Endothelial cell of umbilical vein (primary cell): ENCODE measurements around the gene MAN1A2.

Experiments used
- EZH2 ChIP-seq: IDR thresholded peaks from 2 replicates; pipeline ENCODE4 v1.6.1; 2012; ENCODE audit warnings: borderline replicate concordance, low read depth, mild to moderate bottlenecking, moderate library complexity, low read length, inconsistent platforms; ENCODE audit not compliant: severe bottlenecking
- GATA2 ChIP-seq: IDR thresholded peaks from 2 replicates; pipeline ENCODE4 v1.7.0; 2011; ENCODE audit warnings: low read depth, mild to moderate bottlenecking, moderate library complexity, mixed read lengths, low read length; ENCODE audit not compliant: insufficient read length, insufficient read depth
- JUN ChIP-seq: IDR thresholded peaks from 2 replicates; pipeline ENCODE4 v1.6.1; 2011; ENCODE audit warnings: borderline replicate concordance, low read depth; ENCODE audit not compliant: insufficient read length, insufficient read depth
- MYC ChIP-seq: IDR thresholded peaks from one replicate; pipeline ENCODE4 v1.6.1; 2011; ENCODE audit warnings: mild to moderate bottlenecking, low read depth, low read length
- POLR2A ChIP-seq: IDR thresholded peaks from 2 replicates; pipeline ENCODE4 v1.6.1; 2012; ENCODE audit warnings: low read depth, mild to moderate bottlenecking, control low read depth, low read length
- POLR2AphosphoS5 ChIP-seq: IDR thresholded peaks from 2 replicates; pipeline ENCODE4 v1.6.1; 2012; ENCODE audit warnings: low read depth, mild to moderate bottlenecking, control low read depth, low read length, moderate library complexity; ENCODE audit not compliant: insufficient read depth
- TF ChIP-seq, protein P1 (sequence below), 2 donors: IDR thresholded peaks; 1 replicate in 1 of 2; 2 replicates in 1 of 2; pipeline ENCODE4 v1.5.1; 2011; ENCODE audit warnings: low read length in 2 of 2, mild to moderate bottlenecking in 2 of 2, moderate library complexity in 2 of 2, control low read depth in 1 of 2, inconsistent platforms in 1 of 2, low read depth in 1 of 2; ENCODE audit not compliant: insufficient read depth in 1 of 2; ENCODE audit errors: extremely low read depth in 1 of 2
- TF ChIP-seq, protein P2 (sequence below): IDR thresholded peaks from 2 replicates; pipeline ENCODE4 v1.6.1; 2011; ENCODE audit not compliant: insufficient read depth, insufficient read length

DNA sequence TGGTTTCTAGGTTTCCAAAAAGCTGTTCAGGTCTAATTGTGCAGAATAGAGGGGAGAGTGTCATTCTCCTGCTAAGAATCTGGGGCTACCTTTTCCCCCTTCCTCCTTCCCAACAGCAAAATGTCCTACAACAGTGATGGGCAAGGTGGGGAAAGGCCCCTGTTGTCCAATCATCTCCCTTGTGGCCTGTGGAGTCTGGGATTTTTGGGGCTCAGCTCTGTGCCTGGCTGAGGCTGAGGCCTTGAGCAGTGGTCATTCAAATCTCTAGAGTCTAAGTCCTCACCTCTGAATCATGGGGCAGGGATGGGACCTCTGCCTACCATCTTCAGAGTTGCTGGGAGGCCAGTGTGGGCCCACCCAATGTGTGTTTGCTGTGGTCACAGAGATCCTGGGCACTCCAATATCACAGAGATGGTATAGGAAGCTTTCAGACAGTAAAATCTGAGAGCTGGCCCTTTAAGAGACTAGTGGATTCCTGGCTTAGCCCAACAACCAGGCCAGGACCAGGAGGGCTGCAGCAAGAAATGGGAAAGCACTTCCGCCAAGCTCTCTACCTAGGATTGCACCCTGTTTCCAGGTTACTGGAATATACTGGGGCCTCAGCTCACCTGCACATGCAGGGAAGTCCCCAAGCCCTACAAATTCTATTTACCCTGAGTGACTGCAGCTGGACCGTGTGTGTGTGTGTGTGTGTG lies 210.1 kb downstream of the MAN1A2 start:
- TF ChIP-seq EZH2, result no peak
- TF ChIP-seq, protein P1, sequence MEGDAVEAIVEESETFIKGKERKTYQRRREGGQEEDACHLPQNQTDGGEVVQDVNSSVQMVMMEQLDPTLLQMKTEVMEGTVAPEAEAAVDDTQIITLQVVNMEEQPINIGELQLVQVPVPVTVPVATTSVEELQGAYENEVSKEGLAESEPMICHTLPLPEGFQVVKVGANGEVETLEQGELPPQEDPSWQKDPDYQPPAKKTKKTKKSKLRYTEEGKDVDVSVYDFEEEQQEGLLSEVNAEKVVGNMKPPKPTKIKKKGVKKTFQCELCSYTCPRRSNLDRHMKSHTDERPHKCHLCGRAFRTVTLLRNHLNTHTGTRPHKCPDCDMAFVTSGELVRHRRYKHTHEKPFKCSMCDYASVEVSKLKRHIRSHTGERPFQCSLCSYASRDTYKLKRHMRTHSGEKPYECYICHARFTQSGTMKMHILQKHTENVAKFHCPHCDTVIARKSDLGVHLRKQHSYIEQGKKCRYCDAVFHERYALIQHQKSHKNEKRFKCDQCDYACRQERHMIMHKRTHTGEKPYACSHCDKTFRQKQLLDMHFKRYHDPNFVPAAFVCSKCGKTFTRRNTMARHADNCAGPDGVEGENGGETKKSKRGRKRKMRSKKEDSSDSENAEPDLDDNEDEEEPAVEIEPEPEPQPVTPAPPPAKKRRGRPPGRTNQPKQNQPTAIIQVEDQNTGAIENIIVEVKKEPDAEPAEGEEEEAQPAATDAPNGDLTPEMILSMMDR (IDR thresholded peaks at IDR 0.05; ENCODE audit: extremely low read depth in 1 of 2, insufficient read depth in 1 of 2, low read depth in 1 of 2, low read length in 2 of 2), result no peak
- no peak for TF ChIP-seq POLR2AphosphoS5
- no peak for TF ChIP-seq POLR2A
- no peak for TF ChIP-seq MYC
- no peak for TF ChIP-seq JUN
- TF ChIP-seq, protein P2, sequence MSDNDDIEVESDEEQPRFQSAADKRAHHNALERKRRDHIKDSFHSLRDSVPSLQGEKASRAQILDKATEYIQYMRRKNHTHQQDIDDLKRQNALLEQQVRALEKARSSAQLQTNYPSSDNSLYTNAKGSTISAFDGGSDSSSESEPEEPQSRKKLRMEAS, result no peak
- TF ChIP-seq GATA2, result no peak
